ENCODE data around the gene FBXL20.

FBXL20 gene

GRCh38 chr17:39224778-39225307 is 176.6 kb downstream of the FBXL20 start:
- no peak for DNase-seq

GRCh38 chr17:39223907-39224777 is 177.3 kb downstream of the FBXL20 start:
- DNase-seq, result no peak

GRCh38 chr17:39222866-39223834 is 178.3 kb downstream of the FBXL20 start:
- DNase-seq, result no peak

GRCh38 chr17:39222151-39222550 is 179.3 kb downstream of the FBXL20 start:
- DNase-seq, result no peak

- DNase-seq, result no peak
Observed at GRCh38 chr17:39221572-39221971, 179.9 kb downstream of the FBXL20 start.

GRCh38 chr17:39219647-39220154 is 181.7 kb downstream of the FBXL20 start:
- DNase-seq, result no peak

- DNase-seq, result no peak
Observed at GRCh38 chr17:39218906-39219305, 182.5 kb downstream of the FBXL20 start.

- no peak for DNase-seq
Observed at GRCh38 chr17:39217734-39218369, 183.6 kb downstream of the FBXL20 start.

GRCh38 chr17:39213852-39214251 is 187.6 kb downstream of the FBXL20 start:
- DNase-seq, result peak; percentile 25

GRCh38 chr17:39212841-39213480 is 188.5 kb downstream of the FBXL20 start:
- DNase-seq, result no peak

- DNase-seq, result no peak
Observed at GRCh38 chr17:39212195-39212810, 189.1 kb downstream of the FBXL20 start.

- no peak for DNase-seq
Observed at GRCh38 chr17:39210093-39210434, 191.4 kb downstream of the FBXL20 start.

- peak; percentile 72 for DNase-seq
Observed at GRCh38 chr17:39209317-39210092, 191.9 kb downstream of the FBXL20 start.

GRCh38 chr17:39208893-39209292 is 192.5 kb downstream of the FBXL20 start:
- DNase-seq, result no peak

- DNase-seq, result no peak
Observed at GRCh38 chr17:39208136-39208535, 193.3 kb downstream of the FBXL20 start.

GRCh38 chr17:39205112-39205526 is 196.3 kb downstream of the FBXL20 start:
- no peak for DNase-seq

GRCh38 chr17:39204245-39204644 is 197.2 kb downstream of the FBXL20 start:
- no peak for DNase-seq
